ENCODE measurements around the gene CILP2. TPM values are rescaled to one million over a fixed set of nuclear protein-coding genes. Genes with fewer than 3 reads are reported as not detected.

The CILP2 gene
- total RNA-seq, 1 donor from 2014 or later = 23.2 TPM

DNA sequence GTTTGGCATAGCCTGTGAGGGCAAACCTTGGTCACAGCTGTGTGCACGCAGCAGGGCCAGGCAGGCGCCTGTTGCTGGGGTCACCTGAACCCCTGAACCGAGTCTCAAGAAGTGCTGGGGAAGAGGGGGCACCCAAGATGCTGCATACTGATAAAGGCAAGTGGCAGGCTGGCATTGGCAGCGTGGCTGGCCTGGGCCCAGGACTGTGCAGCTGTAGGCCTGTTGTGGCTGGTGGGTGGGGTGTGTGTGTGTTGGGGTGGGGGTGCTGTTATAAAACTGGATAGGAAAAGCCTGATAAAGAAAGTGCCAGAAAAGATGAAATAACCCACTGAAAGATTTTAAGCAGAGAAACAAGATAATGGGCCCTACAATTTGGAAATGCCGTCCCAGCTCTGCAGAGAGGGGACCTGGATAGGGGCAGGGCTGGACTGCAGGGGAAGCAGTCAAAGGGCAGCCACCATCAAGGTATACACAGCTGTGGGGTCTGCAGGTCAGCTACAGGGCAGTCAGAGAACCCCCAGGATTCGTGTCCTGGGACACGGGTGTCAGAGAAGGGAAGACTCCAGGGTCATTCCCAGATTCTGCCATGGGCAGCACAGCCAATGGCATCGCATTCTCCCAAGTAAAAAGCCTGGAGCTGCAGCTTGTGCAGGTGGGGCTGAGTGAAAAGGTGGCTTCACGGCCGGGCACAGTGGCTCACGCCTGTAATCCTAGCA is 33.2 kb downstream of the CILP2 start:
- H3K9me3 Mint-ChIP-seq = no peaks in the 10 kb centered on the region
- no peak overlapping the region for H3K27ac Mint-ChIP-seq
- no peak overlapping the region for H3K4me3 Mint-ChIP-seq
- no peak for DNase-seq (ENCODE audit: low spot score in 2 of 2, unreplicated experiment in 2 of 2)
- no peaks in the 10 kb centered on the region for H3K27me3 Mint-ChIP-seq (ENCODE audit: low read depth)
- H3K4me1 Mint-ChIP-seq = peaks cover 3% of the 10 kb centered on the region
- peaks cover 24% of the 10 kb centered on the region for H3K36me3 Mint-ChIP-seq
- TF ChIP-seq, protein P1, sequence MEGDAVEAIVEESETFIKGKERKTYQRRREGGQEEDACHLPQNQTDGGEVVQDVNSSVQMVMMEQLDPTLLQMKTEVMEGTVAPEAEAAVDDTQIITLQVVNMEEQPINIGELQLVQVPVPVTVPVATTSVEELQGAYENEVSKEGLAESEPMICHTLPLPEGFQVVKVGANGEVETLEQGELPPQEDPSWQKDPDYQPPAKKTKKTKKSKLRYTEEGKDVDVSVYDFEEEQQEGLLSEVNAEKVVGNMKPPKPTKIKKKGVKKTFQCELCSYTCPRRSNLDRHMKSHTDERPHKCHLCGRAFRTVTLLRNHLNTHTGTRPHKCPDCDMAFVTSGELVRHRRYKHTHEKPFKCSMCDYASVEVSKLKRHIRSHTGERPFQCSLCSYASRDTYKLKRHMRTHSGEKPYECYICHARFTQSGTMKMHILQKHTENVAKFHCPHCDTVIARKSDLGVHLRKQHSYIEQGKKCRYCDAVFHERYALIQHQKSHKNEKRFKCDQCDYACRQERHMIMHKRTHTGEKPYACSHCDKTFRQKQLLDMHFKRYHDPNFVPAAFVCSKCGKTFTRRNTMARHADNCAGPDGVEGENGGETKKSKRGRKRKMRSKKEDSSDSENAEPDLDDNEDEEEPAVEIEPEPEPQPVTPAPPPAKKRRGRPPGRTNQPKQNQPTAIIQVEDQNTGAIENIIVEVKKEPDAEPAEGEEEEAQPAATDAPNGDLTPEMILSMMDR (IDR thresholded peaks at IDR 0.05; ENCODE audit: unreplicated experiment) = no peak

DNA sequence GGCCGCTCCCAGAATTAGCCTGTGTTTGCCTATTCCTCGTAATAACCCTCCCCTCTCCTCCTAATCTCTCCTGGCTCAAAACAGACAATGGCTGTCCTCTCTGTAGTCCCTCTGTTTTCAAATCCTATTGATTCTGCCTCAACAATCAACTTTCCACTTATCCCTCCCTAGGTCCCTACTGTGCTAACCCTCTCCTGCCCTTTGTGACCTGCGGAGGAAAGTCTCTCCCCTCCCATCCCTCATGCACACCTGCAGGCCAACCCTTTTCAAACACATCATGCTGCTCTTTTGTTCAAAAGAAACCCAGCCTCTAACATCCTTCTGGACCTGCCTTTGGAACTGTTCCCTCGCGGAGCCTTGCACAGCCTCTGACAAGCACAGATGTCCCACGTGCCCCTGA is 37.3 kb downstream of the CILP2 start:
- no peak overlapping the region for H3K27ac Mint-ChIP-seq
- no peak overlapping the region for H3K4me3 Mint-ChIP-seq
- peaks cover 3% of the 10 kb centered on the region for H3K4me1 Mint-ChIP-seq
- TF ChIP-seq, protein P1 (IDR thresholded peaks at IDR 0.05; ENCODE audit: unreplicated experiment) = no peak
- DNase-seq (ENCODE audit: low spot score in 2 of 2, unreplicated experiment in 2 of 2) = no peak
- peaks cover 5% of the 10 kb centered on the region for H3K36me3 Mint-ChIP-seq
- H3K9me3 Mint-ChIP-seq = no peaks in the 10 kb centered on the region
- no peaks in the 10 kb centered on the region for H3K27me3 Mint-ChIP-seq (ENCODE audit: low read depth)

DNA sequence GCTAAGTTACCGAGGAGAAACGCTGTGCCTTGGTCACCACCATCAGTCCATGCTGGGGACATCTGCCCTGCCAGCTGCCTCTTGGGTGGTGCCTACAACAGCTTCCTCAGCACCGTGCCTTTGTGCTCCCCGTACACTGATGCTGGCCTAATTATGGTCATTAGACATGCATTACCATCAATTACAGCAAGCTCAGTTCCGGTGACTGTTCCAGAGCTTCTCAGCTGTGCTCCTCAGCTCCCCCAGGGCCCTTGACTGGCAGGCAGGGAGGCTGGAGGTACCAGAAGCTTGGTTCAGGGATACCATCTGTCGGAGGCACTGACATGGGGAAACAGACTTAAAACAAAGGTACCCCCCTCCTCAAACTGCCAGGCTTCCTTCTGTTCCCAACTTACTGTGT is 40.2 kb downstream of the CILP2 start:
- Mint-ChIP-seq H3K36me3 (no peaks in the 10 kb centered on the region), H3K4me1 (no peaks in the 10 kb centered on the region), H3K27ac (no peak overlapping the region), H3K4me3 (no peak overlapping the region), H3K27me3 (ENCODE audit: low read depth) (no peaks in the 10 kb centered on the region), H3K9me3 (no peaks in the 10 kb centered on the region)
- no peak for DNase-seq (ENCODE audit: low spot score in 2 of 2, unreplicated experiment in 2 of 2)
- TF ChIP-seq, protein P1 (IDR thresholded peaks at IDR 0.05; ENCODE audit: unreplicated experiment) = no peak

DNA sequence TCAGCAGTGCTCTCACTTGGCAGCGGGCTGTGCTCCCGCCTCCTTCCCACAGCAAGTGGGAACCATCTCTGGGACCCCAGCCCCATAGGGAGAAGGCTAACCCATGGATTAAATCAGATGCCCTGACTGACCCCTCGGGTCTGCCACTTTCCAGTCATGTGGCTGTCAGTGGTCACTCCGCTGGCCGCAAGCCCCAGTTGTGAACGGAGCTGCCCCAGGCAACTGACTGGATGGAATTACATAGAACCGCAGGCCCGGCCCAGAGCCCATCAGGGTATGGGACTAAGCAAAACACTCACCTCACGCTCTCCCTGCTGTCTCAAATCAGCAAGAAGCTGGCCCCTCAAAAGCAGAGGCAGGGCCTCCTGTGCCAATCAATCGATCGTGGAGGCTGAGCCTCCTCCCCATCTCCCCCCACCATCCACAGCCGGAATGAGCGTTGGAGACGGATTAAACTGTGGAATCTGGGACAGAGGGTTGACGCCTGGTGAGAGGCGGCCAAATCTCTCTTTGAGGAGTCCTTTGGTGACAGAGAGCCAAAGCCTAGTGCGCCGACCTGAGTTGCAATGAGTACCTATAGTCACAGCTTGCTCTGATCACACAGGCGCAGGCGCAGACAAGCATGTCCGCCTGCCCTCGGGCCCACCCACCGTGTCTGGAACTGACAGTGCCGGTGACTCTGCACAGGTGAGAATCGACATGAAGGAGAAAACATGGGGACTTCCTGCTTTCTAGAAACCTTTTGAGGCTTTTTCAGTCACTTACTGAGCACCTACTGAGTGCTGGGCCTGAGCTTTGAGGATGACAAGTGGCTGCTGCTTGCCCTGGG is 41.7 kb downstream of the CILP2 start:
- no peak overlapping the region for H3K4me3 Mint-ChIP-seq
- H3K36me3 Mint-ChIP-seq = no peaks in the 10 kb centered on the region
- TF ChIP-seq, protein P1 (IDR thresholded peaks at IDR 0.05; ENCODE audit: unreplicated experiment) = no peak
- H3K9me3 Mint-ChIP-seq = no peaks in the 10 kb centered on the region
- no peak for DNase-seq (ENCODE audit: low spot score in 2 of 2, unreplicated experiment in 2 of 2)
- H3K27ac Mint-ChIP-seq = no peak overlapping the region
- no peaks in the 10 kb centered on the region for H3K4me1 Mint-ChIP-seq
- no peaks in the 10 kb centered on the region for H3K27me3 Mint-ChIP-seq (ENCODE audit: low read depth)

DNA sequence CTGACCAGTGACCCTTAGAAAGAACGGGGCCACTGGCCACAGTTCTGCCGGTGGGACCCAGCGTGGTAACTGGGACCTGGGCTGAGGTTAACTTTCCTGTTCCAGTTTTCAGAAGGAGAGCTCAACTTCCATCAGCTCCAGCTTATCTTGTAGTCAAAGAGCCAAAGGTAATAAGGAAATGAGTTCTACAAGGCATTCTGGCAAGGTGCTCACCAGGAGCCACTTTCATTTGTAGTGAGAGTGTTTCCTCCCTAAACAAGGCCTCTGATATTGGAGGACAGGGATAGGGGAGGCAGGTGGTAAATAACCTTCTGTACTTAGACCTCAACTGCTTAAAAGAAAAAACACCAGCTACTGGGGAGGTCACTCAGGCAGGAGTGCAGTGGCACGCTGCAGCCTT is 42.4 kb downstream of the CILP2 start:
- no peaks in the 10 kb centered on the region for H3K27me3 Mint-ChIP-seq (ENCODE audit: low read depth)
- DNase-seq (ENCODE audit: low spot score in 2 of 2, unreplicated experiment in 2 of 2) = no peak
- no peak overlapping the region for H3K4me3 Mint-ChIP-seq
- TF ChIP-seq, protein P1 (IDR thresholded peaks at IDR 0.05; ENCODE audit: unreplicated experiment) = no peak
- H3K27ac Mint-ChIP-seq = no peak overlapping the region
- no peaks in the 10 kb centered on the region for H3K36me3 Mint-ChIP-seq
- no peaks in the 10 kb centered on the region for H3K9me3 Mint-ChIP-seq
- no peaks in the 10 kb centered on the region for H3K4me1 Mint-ChIP-seq
